HEK293T (cell line): ENCODE data around the gene SAXO1.

Experiments used
- ARNT ChIP-seq: fragments of 450-650 bp; IDR thresholded peaks from 2 replicates; pipeline ENCODE4 v1.6.1; 2017; ENCODE audit warnings: mild to moderate bottlenecking
- BHLHE40 ChIP-seq: fragments of 450-650 bp; IDR thresholded peaks from 2 replicates; pipeline ENCODE4 v1.6.1; 2016; ENCODE audit warnings: mild to moderate bottlenecking, moderate library complexity, borderline replicate concordance
- ELF4 ChIP-seq: fragments of 450-650 bp; IDR thresholded peaks from 2 replicates; pipeline ENCODE4 v1.6.1; 2017; ENCODE audit warnings: antibody characterized with exemption
- FOXA1 ChIP-seq: fragments of 450-650 bp; IDR thresholded peaks from 2 replicates; pipeline ENCODE4 v1.6.1; 2016; ENCODE audit warnings: mild to moderate bottlenecking
- FOXK2 ChIP-seq: fragments of 450-650 bp; IDR thresholded peaks from 2 replicates; pipeline ENCODE4 v1.6.1; 2016; ENCODE audit warnings: mild to moderate bottlenecking
- FOXM1 ChIP-seq: fragments of 450-650 bp; IDR thresholded peaks from 2 replicates; pipeline ENCODE4 v1.6.1; 2017; ENCODE audit warnings: mild to moderate bottlenecking, borderline replicate concordance
- L3MBTL2 ChIP-seq: fragments of 450-650 bp; conservative IDR thresholded peaks from 2 replicates; pipeline ENCODE4 v1.6.1; 2016; ENCODE audit warnings: mild to moderate bottlenecking
- LEF1 ChIP-seq: fragments of 450-650 bp; IDR thresholded peaks from 2 replicates; pipeline ENCODE4 v1.6.1; 2017; ENCODE audit warnings: mild to moderate bottlenecking, borderline replicate concordance
- NFRKB ChIP-seq: fragments of 450-650 bp; IDR thresholded peaks from 2 replicates; pipeline ENCODE4 v1.6.1; 2016; ENCODE audit warnings: mild to moderate bottlenecking, moderate library complexity
- PKNOX1 ChIP-seq: fragments of 450-650 bp; IDR thresholded peaks from 2 replicates; pipeline ENCODE4 v1.6.1; 2016
- SP1 ChIP-seq: fragments of 450-650 bp; IDR thresholded peaks from 2 replicates; pipeline ENCODE4 v1.6.1; 2017
- SUZ12 ChIP-seq: fragments of 450-650 bp; IDR thresholded peaks from 2 replicates; pipeline ENCODE4 v1.6.1; 2016; ENCODE audit warnings: mild to moderate bottlenecking
- TARDBP ChIP-seq: fragments of 450-650 bp; IDR thresholded peaks from 2 replicates; pipeline ENCODE4 v1.6.1; 2016
- ZNF384 ChIP-seq: fragments of 450-650 bp; IDR thresholded peaks from 2 replicates; pipeline ENCODE4 v1.6.1; 2016

- TF ChIP-seq SP1: no peak
- TF ChIP-seq SUZ12: no peak
- no peak for TF ChIP-seq FOXM1
- no peak for TF ChIP-seq BHLHE40
- no peak for TF ChIP-seq NFRKB
- TF ChIP-seq FOXK2: no peak
- no peak for TF ChIP-seq PKNOX1
- TF ChIP-seq LEF1: no peak
- no peak for TF ChIP-seq ZNF384
- TF ChIP-seq FOXA1: no peak
- TF ChIP-seq L3MBTL2: no peak
- TF ChIP-seq ARNT: no peak
- no peak for TF ChIP-seq TARDBP
- TF ChIP-seq ELF4: no peak
These were observed 62.6 kb downstream of the SAXO1 start for GRCh38 chr9:18970393-18970792.
